HCT116 (cell line): ENCODE results near the gene SNX22. TPM values are rescaled to one million over a fixed set of nuclear protein-coding genes. Genes with fewer than 3 reads are reported as not detected.

Experiments
- ATAC-seq: fragments of 200-7000 bp; cut with Tn5 transposase; 2 replicates; pipeline ENCODE4 v1.9.1; 2020; ENCODE audit warnings: mild to moderate bottlenecking, moderate library complexity
- BruUV-seq: library from RNA; stranded (reverse); fragments of 400-500 nt; replicated peaks from 2 replicates; lab custom pipeline; 2021; lab: Mats Ljungman, UMichigan
- CTCF ChIA-PET: fragments of 300-600 bp; sonication (Branson Sonifier 250); formaldehyde crosslinking; loops from one replicate; lab custom pipeline; 2021; ENCODE audit warnings: antibody characterized with exemption; lab: Charles Lee
- POLR2A ChIA-PET: fragments of 300-600, 350-600 bp; sonication (Branson Sonifier 250); formaldehyde crosslinking; loops from one replicate; lab custom pipeline; 2021; ENCODE audit warnings: antibody characterized with exemption; lab: Charles Lee
- RAD21 ChIA-PET, 2 experiments: fragments of 300-600 bp; sonication (Branson Sonifier 250); formaldehyde crosslinking; loops; one replicate each; lab custom pipeline; 2023; ENCODE audit warnings: low total read pairs in 2 of 2; ENCODE audit not compliant: uncharacterized antibody in 2 of 2, unreplicated experiment in 2 of 2, low non-redundant PET in 1 of 2; lab: Charles Lee
- DNase-seq: peaks from one replicate; pipeline ENCODE4 v3.0.0-alpha.2; 2010; ENCODE audit warnings: low read depth, low spot score
- H2AFZ ChIP-seq: fragments of 200-600 bp; shearing (Covaris generic), sonication (generic); 2 replicates; pipeline ENCODE4 v1.6.1; 2017; ENCODE audit warnings: low read depth, mixed run types, mixed read lengths, antibody characterized with exemption, low read length; ENCODE audit not compliant: poor library complexity, severe bottlenecking
- H3K27ac ChIP-seq: 2 replicates; pipeline ENCODE4 v1.5.1; 2012; ENCODE audit warnings: low read depth, low read length
- H3K27me3 ChIP-seq: fragments of 200-600 bp; sonication (generic); 2 replicates; pipeline ENCODE4 v1.6.1; 2016; ENCODE audit warnings: mixed run types, low read length, mixed read lengths; ENCODE audit not compliant: insufficient read depth
- H3K36me3 ChIP-seq, 2 experiments: fragments of 200-500 bp in 1 of 2; fragments of 200-600 bp in 1 of 2; sonication (Bioruptor generic) in 1 of 2; sonication (generic) in 1 of 2; 2 replicates each; pipeline versions ENCODE4 v1.5.1 to v1.6.1; 2014 to 2016; ENCODE audit warnings: low read length in 2 of 2, inconsistent platforms in 1 of 2, mixed read lengths in 1 of 2, mixed run types in 1 of 2; ENCODE audit not compliant: insufficient read depth in 2 of 2, control insufficient read depth in 1 of 2
- H3K4me1 ChIP-seq, 2 experiments: fragments of 200-600 bp in 1 of 2; sonication (generic) in 1 of 2; 2 replicates each; pipeline versions ENCODE4 v1.5.1 to v1.6.1; 2012 to 2017; ENCODE audit warnings: low read length in 2 of 2, inconsistent platforms in 1 of 2, mild to moderate bottlenecking in 1 of 2, mixed read lengths in 1 of 2, mixed run types in 1 of 2, moderate library complexity in 1 of 2; ENCODE audit not compliant: insufficient read depth in 2 of 2, control insufficient read depth in 1 of 2
- H3K4me2 ChIP-seq: fragments of 200-600 bp; sonication (generic); 2 replicates; pipeline ENCODE4 v1.6.1; 2017; ENCODE audit warnings: mixed run types, low read length, mixed read lengths
- H3K4me3 ChIP-seq, 2 experiments: fragments of 200-600 bp in 1 of 2; sonication (generic) in 1 of 2; replicated peaks in 1 of 2; 2 replicates each; pipeline ENCODE4 v1.5.1; 2011 to 2016; ENCODE audit warnings: low read length in 2 of 2, control low read depth in 1 of 2, low read depth in 1 of 2, mild to moderate bottlenecking in 1 of 2, mixed read lengths in 1 of 2, mixed run types in 1 of 2
- H3K79me2 ChIP-seq: fragments of 200-600 bp; sonication (generic); 2 replicates; pipeline ENCODE4 v1.6.1; 2017; ENCODE audit warnings: mild to moderate bottlenecking, mixed run types, low read length, moderate library complexity, mixed read lengths; ENCODE audit not compliant: insufficient read depth
- H3K9ac ChIP-seq: fragments of 200-600 bp; sonication (generic); 2 replicates; pipeline ENCODE4 v1.6.1; 2016; ENCODE audit warnings: low read length, mixed read lengths
- H3K9me2 ChIP-seq: fragments of 200-600 bp; sonication (generic), shearing (Covaris generic); 2 replicates; pipeline ENCODE4 v1.6.1; 2017; ENCODE audit warnings: mixed run types, mild to moderate bottlenecking, moderate library complexity; ENCODE audit not compliant: insufficient read depth
- H3K9me3 ChIP-seq, 2 experiments: fragments of 200-500 bp in 1 of 2; fragments of 200-600 bp in 1 of 2; sonication (Bioruptor generic) in 1 of 2; sonication (generic) in 1 of 2; 2 replicates each; pipeline ENCODE4 v1.6.1; 2014 to 2017; ENCODE audit warnings: low read length in 2 of 2, mixed read lengths in 2 of 2, inconsistent platforms in 1 of 2, low read depth in 1 of 2, mild to moderate bottlenecking in 1 of 2, mixed run types in 1 of 2, moderate library complexity in 1 of 2; ENCODE audit not compliant: control insufficient read depth in 1 of 2, insufficient read depth in 1 of 2
- H4K20me1 ChIP-seq: fragments of 200-600 bp; sonication (generic), shearing (Covaris generic); 2 replicates; pipeline ENCODE4 v1.6.1; 2017; ENCODE audit warnings: mixed run types, mild to moderate bottlenecking, moderate library complexity; ENCODE audit not compliant: insufficient read depth
- CBX3 ChIP-seq: IDR thresholded peaks from 2 replicates; pipeline ENCODE4 v1.6.1; 2012; ENCODE audit warnings: low read depth
- EZH2phosphoT487 ChIP-seq: fragments of 200-600 bp; IDR thresholded peaks from 2 replicates; pipeline ENCODE4 v1.6.1; 2018; ENCODE audit warnings: antibody characterized with exemption, borderline replicate concordance
- MAX ChIP-seq: IDR thresholded peaks from 2 replicates; pipeline ENCODE4 v1.6.1; 2012
- POLR2A ChIP-seq: IDR thresholded peaks from 2 replicates; pipeline ENCODE4 v1.7.0; 2011; ENCODE audit warnings: borderline replicate concordance; ENCODE audit not compliant: insufficient read depth, insufficient read length; ENCODE audit errors: extremely low read depth
- POLR2AphosphoS5 ChIP-seq: IDR thresholded peaks from 2 replicates; pipeline ENCODE4 v1.6.1; 2011; ENCODE audit warnings: mild to moderate bottlenecking, low read depth, low read length, moderate library complexity
- SIN3A ChIP-seq: IDR thresholded peaks from 2 replicates; pipeline ENCODE4 v1.6.1; 2012; ENCODE audit warnings: low read depth
- SRF ChIP-seq: IDR thresholded peaks from 2 replicates; pipeline ENCODE4 v1.6.1; 2012; ENCODE audit warnings: low read depth
- TCF7L2 ChIP-seq: IDR thresholded peaks from 2 replicates; pipeline ENCODE4 v1.7.0; 2011; ENCODE audit warnings: borderline replicate concordance, inconsistent platforms; ENCODE audit not compliant: insufficient read depth, insufficient read length; ENCODE audit errors: extremely low read depth
- YY1 ChIP-seq: IDR thresholded peaks from 2 replicates; pipeline ENCODE4 v1.6.1; 2011; ENCODE audit warnings: low read length, low read depth, moderate library complexity, mild to moderate bottlenecking; ENCODE audit not compliant: insufficient replicate concordance; ENCODE audit errors: extremely low read depth
- ZFX ChIP-seq: fragments of 450-650 bp; IDR thresholded peaks from 2 replicates; pipeline ENCODE4 v1.6.1; 2017
- intact Hi-C: fragments of 100-400 bp; cut with micrococcal nuclease; formaldehyde crosslinking; loops from 2 replicates; pipeline ENCODE4 v1.10.0; 2022
- total RNA-seq: library from RNA; stranded (reverse); gene quantifications from one replicate; pipeline ENCODE4 v1.2.1, GENCODE V29; 2021; ENCODE audit not compliant: unreplicated experiment

Gene SNX22
- total RNA-seq, 1 experiment from 2014 or later = 6.3 TPM

- TF ChIP-seq MAX = no peak
- no peak for TF ChIP-seq SRF
- TF ChIP-seq POLR2A = no peak
- TF ChIP-seq POLR2AphosphoS5 = no peak
- TF ChIP-seq SIN3A = no peak
- TF ChIP-seq TCF7L2 = no peak
- no peak for TF ChIP-seq YY1
- no peak for TF ChIP-seq EZH2phosphoT487
- no peak for TF ChIP-seq ZFX
- TF ChIP-seq CBX3 = no peak
- no peak for ATAC-seq
- Histone ChIP-seq H3K79me2 (no peaks in the 10 kb centered on the region), H3K9ac (peak overlapping the region; percentile 72), H3K27me3 (no peaks in the 10 kb centered on the region), H2AFZ (no peak overlapping the region), H3K36me3 (peaks cover 20 to 26% of the 10 kb centered on the region in 2 experiments; a peak in 3 of 4 replicates), H3K9me3 (no peaks in the 10 kb centered on the region), H3K9me2 (no peaks in the 10 kb centered on the region), H3K4me2 (peak overlapping the region; percentile 91), H3K27ac (peak overlapping the region; percentile 53; the same call in 1 of the 2 replicates), H4K20me1 (no peaks in the 10 kb centered on the region), H3K4me3 (peak overlapping the region; percentile 77 to 78), H3K4me1 (peaks cover 6 to 35% of the 10 kb centered on the region in 2 experiments)
- intact Hi-C loops = loop anchor here (5.0 kb wide), 3 partner anchors 55 to 540 kb away; partner anchors contain the start of genes CSNK1G1 and SNX1
- ChIA-PET RAD21 (interaction anchor here in 1 of 2 experiments (1.1 kb wide), 1 partner anchor 10 kb away, joined by 3 read pairs; the partner anchor contains the start of gene PPIB), CTCF (interaction anchor here (0.7 to 2.5 kb wide), 7 partner anchors 9 to 575 kb away, joined by 3 to 23 read pairs (median 5); partner anchors contain the start of genes CIAO2A and PPIB), POLR2A (interaction anchor here (2.7 kb wide), 1 partner anchor 10 kb away, joined by 12 read pairs; the partner anchor contains the start of gene PPIB)
- no TSS peak for BruUV-seq
- DNase-seq = no peak
Observed at GRCh38 chr15:64152507-64153387, 1.2 kb downstream of the SNX22 start.
